ENCODE results near the gene KIF6.

KIF6 gene

DNA sequence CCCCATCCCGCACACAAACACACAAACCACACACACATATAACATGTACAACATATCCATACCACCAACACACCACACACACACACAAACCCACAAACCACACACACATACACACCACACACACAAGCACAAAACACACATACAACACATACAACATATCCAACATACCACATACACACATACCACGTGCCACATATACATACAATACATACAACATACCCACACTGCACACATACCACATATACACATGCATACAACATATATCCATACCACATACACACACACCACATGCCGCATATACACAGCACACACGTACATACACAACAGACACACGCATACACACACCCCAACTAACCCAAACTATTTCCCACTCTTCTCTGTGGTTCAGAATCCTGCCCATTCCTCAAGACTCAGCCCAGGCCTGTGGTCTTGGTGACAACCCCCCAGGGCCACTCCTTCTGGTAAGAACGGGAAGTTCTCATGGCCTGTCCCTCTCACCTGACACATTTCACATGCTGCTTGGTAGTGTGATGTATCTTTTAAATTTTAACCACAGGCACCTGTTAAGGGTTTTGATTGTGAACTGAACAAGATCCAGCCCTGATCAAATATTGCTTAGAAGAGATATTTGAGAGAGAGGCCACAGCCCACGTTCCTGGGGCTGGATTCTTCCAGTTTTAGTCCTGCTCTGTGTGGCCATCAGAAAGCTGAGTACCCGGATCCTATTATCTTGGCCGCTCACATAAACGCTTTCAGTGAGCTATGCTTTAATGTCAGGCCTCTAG, 346.8 kb downstream of the KIF6 start:
- no peaks in the 10 kb centered on the region for H3K36me3 Mint-ChIP-seq (ENCODE audit: low read depth)
- no peak overlapping the region for H3K27ac Mint-ChIP-seq
- peaks cover 8% of the 10 kb centered on the region for H3K27me3 Mint-ChIP-seq (ENCODE audit: low read depth)
- no peak overlapping the region for H3K4me3 Mint-ChIP-seq
- no peaks in the 10 kb centered on the region for H3K9me3 Mint-ChIP-seq
- no peaks in the 10 kb centered on the region for H3K4me1 Mint-ChIP-seq (ENCODE audit: low read depth)

DNA sequence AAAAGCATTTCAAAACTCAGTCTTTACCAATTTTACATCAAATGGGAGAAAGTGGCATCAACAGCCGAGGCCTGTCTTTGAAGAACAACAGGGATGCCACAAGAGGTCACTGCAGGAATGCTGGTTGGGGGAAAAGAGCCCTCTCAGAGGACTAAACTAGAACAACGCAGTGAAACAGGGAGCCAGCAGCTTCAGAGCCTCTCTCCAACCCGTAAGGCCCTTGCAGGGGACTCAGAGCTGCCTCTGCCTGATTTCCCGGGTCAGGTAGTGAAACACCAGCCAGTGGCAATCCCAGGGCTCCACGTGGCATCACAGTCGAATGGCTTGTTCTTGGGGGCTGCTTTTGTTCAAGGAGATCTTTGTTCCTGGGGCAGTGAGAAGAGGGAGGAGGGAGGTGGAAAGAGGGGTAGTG, 347.7 kb downstream of the KIF6 start:
- H3K36me3 Mint-ChIP-seq (ENCODE audit: low read depth): no peaks in the 10 kb centered on the region
- no peak overlapping the region for H3K4me3 Mint-ChIP-seq
- H3K4me1 Mint-ChIP-seq (ENCODE audit: low read depth): no peaks in the 10 kb centered on the region
- H3K9me3 Mint-ChIP-seq: no peaks in the 10 kb centered on the region
- no peak overlapping the region for H3K27ac Mint-ChIP-seq
- H3K27me3 Mint-ChIP-seq (ENCODE audit: low read depth): peaks cover 5% of the 10 kb centered on the region

DNA sequence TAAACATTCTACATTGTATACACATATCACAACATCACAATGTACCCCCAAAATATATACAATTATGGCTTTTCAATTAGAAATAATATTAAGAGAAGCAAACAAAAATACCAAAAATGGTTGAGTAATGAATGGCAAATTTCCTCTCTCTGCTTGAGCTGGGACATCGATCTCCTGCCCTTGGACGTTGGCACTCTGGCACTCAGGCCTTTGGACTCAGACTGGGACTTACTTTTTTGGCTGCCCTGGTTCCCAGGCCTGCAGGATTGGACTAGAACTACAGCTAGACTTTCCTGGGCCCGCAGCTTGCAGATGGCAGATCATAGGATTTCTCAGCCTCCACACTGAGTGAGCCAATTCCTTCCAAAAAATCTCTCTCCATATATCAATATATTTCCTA, 349.8 kb downstream of the KIF6 start:
- H3K4me3 Mint-ChIP-seq: no peak overlapping the region
- no peak overlapping the region for H3K27ac Mint-ChIP-seq
- H3K9me3 Mint-ChIP-seq: no peaks in the 10 kb centered on the region
- H3K36me3 Mint-ChIP-seq (ENCODE audit: low read depth): no peaks in the 10 kb centered on the region
- no peaks in the 10 kb centered on the region for H3K4me1 Mint-ChIP-seq (ENCODE audit: low read depth)
- peaks cover 5% of the 10 kb centered on the region for H3K27me3 Mint-ChIP-seq (ENCODE audit: low read depth)

DNA sequence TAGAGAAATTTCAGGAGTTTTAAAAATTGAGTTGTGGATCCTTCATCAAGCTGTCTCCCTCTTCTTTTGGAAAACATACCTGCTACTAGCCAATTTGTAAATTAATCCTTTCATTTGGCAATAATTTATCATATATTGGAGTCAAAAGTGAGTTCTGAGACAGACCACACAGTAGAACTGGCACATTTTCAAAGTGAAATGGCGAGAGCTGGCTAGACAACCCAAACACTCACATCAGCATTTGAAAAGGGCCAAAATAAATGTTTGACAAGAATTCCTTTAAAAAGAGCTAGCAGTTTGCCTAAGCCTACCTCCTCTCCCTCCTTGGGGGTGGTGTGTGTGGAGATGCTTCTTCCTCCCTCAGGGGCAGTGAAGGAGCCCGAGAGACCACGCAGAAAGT, 354.8 kb downstream of the KIF6 start:
- Mint-ChIP-seq H3K27me3 (ENCODE audit: low read depth) (peaks cover 5% of the 10 kb centered on the region), H3K9me3 (no peaks in the 10 kb centered on the region), H3K4me1 (ENCODE audit: low read depth) (no peaks in the 10 kb centered on the region), H3K36me3 (ENCODE audit: low read depth) (no peaks in the 10 kb centered on the region), H3K4me3 (no peak overlapping the region), H3K27ac (no peak overlapping the region)

DNA sequence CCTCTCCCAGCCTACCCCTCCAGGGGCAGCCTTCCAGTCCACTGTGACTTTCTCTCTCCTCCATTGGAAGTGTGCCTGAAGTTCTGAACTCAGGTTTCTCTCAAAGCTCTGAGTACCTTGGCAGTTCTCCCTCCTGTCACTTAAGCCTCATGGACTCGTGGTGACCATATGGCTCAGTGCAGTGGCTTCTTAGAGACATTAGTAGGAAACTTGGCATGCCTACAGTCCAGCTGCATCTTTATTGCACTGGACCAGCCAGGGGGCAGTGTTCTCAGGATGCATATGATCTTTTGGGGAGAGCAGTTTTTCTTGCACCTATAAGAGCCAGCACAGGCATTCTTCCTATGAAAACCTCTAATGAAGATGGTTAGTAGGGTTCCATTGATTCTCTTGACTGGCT, 355.2 kb downstream of the KIF6 start:
- Mint-ChIP-seq H3K36me3 (ENCODE audit: low read depth) (no peaks in the 10 kb centered on the region), H3K27me3 (ENCODE audit: low read depth) (peaks cover 3% of the 10 kb centered on the region), H3K4me1 (ENCODE audit: low read depth) (no peaks in the 10 kb centered on the region), H3K27ac (no peak overlapping the region), H3K9me3 (no peaks in the 10 kb centered on the region), H3K4me3 (no peak overlapping the region)

DNA sequence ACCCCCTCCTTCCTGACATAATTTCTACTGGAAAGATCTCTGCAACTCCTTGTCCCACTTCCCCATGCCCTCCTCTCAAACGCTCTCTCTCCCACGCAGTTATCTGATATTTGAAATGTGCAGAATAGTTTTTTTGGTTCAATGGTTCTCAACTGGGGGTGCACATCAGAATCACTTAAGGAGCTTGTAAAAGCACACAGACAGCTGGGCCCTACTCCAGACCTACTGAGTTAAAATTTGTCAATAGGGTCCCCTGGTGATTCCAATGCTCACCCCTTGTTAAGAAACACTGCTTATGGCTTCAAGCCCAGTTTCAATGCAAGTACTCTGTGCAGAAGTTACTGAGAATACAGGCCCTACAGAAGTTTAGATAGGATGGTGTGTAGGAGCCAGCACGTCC, 357.5 kb downstream of the KIF6 start:
- Mint-ChIP-seq H3K36me3 (ENCODE audit: low read depth) (no peaks in the 10 kb centered on the region), H3K27ac (no peak overlapping the region), H3K4me3 (no peak overlapping the region), H3K9me3 (no peaks in the 10 kb centered on the region), H3K4me1 (ENCODE audit: low read depth) (no peaks in the 10 kb centered on the region), H3K27me3 (ENCODE audit: low read depth) (no peaks in the 10 kb centered on the region)

DNA sequence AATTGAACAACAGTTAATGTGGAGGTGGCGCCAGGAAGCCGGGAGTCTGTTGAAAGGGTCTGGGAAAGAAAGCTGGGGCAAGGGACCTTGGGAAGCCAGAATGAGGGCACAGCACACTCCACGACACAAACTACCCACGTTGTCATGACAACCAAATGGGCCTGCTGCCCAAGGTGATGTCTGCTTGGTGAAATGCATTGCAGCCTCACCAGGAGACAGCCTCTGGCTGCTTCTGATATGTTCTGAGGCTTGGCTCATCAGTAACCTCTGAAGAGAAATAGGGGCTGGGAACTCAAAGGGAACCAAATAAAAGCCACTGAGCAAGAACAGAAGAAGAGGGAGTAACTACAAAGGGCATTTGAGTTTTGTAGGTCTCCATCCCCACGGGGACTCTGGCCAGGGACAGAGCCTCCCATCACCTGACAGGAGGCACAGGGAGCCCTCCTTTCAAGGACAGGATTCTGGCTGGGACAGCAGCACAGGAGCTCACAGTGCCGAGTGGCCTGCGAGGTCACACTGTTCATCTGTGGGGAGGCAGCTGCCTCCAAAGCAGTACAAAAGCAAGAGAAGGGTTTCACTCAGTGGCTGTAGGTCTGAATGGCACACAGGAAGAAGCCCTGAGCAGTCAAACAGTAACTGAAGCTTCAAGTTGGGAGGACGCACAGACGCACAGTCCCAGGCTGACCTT, 358.1 kb downstream of the KIF6 start:
- Mint-ChIP-seq H3K9me3 (no peaks in the 10 kb centered on the region), H3K27me3 (ENCODE audit: low read depth) (no peaks in the 10 kb centered on the region), H3K4me1 (ENCODE audit: low read depth) (peaks cover 1% of the 10 kb centered on the region), H3K4me3 (no peak overlapping the region), H3K36me3 (ENCODE audit: low read depth) (no peaks in the 10 kb centered on the region), H3K27ac (no peak overlapping the region)

DNA sequence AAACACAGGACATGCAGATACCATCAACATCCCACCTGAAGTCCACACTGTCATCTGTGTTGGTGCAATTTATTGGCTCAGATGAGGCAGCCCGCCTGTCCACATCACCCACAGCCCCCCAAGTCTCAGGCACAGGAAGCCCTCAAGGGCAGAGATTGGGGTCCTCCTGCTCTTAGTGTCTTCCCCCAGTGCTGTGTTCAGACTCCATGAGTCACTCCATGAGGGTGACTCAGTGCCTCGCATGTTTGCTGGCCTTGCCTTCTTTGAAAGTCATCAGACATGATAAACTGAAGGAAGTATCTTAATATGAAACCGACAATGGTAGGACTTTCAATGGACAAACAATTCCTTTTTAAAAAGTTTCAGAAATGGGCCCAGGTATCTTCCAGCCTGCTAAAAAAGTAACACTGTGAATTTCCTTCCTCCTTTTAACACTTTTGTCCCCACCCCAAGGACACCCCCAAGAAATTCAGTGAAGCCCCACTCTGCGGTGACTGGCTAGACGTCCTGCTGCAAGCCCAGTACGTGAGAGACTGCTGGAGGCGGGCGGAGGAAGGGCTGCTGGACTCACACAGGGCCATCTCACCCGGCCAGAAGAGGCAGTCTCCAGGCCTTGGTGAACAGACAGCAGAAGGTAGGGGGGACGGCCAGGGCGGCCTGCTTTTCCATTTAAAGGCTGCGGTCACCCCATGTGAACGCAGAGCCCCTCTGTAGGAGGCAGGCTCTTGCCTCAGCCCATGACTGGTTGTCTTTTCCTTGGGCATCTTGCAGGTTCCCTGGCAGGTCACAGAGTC, 359.7 kb downstream of the KIF6 start:
- no peak overlapping the region for H3K4me3 Mint-ChIP-seq
- H3K9me3 Mint-ChIP-seq: no peaks in the 10 kb centered on the region
- H3K27me3 Mint-ChIP-seq (ENCODE audit: low read depth): no peaks in the 10 kb centered on the region
- H3K36me3 Mint-ChIP-seq (ENCODE audit: low read depth): no peaks in the 10 kb centered on the region
- peaks cover 5% of the 10 kb centered on the region for H3K4me1 Mint-ChIP-seq (ENCODE audit: low read depth)
- no peak overlapping the region for H3K27ac Mint-ChIP-seq

DNA sequence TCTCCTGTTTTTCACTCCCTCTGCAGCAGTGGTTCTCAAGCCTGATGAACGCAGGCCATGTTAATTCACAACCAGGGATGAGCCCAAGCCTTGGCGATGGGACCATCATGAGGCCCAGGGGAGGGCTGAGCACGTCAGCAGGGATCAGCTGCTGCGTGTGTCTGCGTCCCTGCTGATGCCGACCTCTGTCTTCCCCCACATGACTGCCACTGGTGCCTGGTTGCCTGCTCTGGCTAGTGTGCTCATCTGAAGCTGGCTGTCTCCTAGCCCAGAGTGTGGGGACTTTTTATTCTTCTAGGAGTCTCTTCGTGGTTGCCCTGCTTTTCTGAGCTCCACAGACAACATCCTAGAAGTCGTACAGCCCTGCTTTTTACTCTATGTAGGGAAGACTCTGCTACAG, 361.9 kb downstream of the KIF6 start:
- Mint-ChIP-seq H3K4me3 (no peak overlapping the region), H3K27ac (no peak overlapping the region), H3K27me3 (ENCODE audit: low read depth) (no peaks in the 10 kb centered on the region), H3K36me3 (ENCODE audit: low read depth) (no peaks in the 10 kb centered on the region), H3K9me3 (no peaks in the 10 kb centered on the region), H3K4me1 (ENCODE audit: low read depth) (peaks cover 5% of the 10 kb centered on the region)

DNA sequence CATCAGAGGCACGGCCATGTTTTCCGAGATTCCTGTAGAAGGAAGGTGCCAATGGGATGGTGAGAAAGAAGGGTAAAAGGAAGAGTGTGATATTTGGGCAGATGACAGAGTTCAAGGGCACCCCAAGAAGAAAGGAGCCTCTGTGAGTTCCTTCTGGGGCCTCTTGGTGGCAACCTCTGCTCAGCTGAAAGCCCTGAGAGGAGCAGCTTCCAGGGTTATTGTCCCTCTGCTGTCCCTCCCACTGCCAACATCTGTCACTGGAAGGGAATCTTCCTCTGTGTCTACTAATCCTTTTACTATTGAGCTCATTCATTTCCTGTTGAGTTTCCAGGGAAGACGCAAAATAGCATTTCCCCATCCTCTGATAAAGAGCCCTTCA, 362.7 kb downstream of the KIF6 start:
- Mint-ChIP-seq H3K36me3 (ENCODE audit: low read depth) (no peaks in the 10 kb centered on the region), H3K4me3 (no peak overlapping the region), H3K27ac (no peak overlapping the region), H3K9me3 (no peaks in the 10 kb centered on the region), H3K4me1 (ENCODE audit: low read depth) (peaks cover 5% of the 10 kb centered on the region), H3K27me3 (ENCODE audit: low read depth) (no peaks in the 10 kb centered on the region)

DNA sequence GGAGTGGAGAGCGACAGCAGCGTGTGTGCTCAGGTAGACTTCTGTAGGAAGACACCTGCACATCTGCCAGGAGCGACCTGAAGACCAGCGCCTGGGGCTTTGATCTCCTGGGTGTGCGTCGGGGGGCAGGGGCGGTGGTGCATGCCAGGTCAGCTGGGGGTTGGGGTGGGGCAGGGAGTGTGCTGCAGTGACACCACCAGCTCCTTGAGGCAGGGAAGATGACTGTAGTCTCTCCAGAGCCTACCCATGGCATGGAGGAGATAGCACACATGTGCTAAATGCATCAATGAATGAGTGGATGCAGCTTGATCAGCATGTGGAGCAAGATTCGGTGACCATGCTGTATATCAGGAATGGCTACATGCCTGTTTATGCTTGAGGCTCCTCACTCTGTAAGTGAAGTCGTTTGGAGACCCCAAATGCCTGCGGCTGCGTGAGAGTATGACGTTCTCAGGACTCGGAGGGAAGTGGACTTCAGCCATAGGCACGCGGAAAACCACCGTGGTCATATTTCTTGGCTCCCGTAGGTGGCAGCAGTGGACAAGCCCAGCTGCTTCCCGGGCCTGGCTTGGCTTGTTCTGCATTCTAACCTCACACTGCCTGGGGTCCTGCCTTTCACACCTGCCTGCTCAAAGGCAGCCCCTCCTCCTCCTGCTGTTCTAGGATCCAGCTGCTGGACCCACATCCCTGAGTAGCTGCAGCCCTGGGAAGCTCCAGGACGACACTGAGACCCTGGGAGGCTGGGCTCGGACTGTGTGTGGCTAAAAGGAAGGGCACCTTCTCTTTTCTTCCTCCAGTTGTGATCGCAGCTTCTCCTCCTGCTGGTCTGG, 363.3 kb downstream of the KIF6 start:
- H3K27ac Mint-ChIP-seq: no peak overlapping the region
- no peak overlapping the region for H3K4me3 Mint-ChIP-seq
- H3K36me3 Mint-ChIP-seq (ENCODE audit: low read depth): no peaks in the 10 kb centered on the region
- no peaks in the 10 kb centered on the region for H3K27me3 Mint-ChIP-seq (ENCODE audit: low read depth)
- peaks cover 5% of the 10 kb centered on the region for H3K4me1 Mint-ChIP-seq (ENCODE audit: low read depth)
- H3K9me3 Mint-ChIP-seq: no peaks in the 10 kb centered on the region

DNA sequence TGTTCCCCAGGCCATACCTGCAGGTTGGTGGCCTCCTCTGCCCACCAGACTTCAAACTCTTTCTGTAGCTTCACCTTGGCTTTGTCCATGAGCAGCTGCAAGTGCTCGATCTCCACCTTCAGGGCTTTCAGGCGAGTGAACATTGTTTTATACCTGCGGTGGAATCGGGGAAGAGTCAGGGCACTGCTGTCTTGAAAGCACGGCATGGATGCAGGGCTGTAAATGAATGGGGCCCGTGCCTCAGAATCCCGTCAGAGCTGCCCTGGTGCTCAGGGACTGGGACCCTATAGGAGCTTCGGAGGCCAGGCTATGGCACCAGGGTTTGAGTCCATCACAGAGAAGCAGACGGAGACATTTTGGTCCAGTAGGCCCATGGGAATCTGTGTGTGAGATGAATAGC, 364.8 kb downstream of the KIF6 start:
- H3K9me3 Mint-ChIP-seq: no peaks in the 10 kb centered on the region
- H3K4me1 Mint-ChIP-seq (ENCODE audit: low read depth): peaks cover 5% of the 10 kb centered on the region
- H3K27me3 Mint-ChIP-seq (ENCODE audit: low read depth): no peaks in the 10 kb centered on the region
- H3K4me3 Mint-ChIP-seq: no peak overlapping the region
- no peak overlapping the region for H3K27ac Mint-ChIP-seq
- no peaks in the 10 kb centered on the region for H3K36me3 Mint-ChIP-seq (ENCODE audit: low read depth)

DNA sequence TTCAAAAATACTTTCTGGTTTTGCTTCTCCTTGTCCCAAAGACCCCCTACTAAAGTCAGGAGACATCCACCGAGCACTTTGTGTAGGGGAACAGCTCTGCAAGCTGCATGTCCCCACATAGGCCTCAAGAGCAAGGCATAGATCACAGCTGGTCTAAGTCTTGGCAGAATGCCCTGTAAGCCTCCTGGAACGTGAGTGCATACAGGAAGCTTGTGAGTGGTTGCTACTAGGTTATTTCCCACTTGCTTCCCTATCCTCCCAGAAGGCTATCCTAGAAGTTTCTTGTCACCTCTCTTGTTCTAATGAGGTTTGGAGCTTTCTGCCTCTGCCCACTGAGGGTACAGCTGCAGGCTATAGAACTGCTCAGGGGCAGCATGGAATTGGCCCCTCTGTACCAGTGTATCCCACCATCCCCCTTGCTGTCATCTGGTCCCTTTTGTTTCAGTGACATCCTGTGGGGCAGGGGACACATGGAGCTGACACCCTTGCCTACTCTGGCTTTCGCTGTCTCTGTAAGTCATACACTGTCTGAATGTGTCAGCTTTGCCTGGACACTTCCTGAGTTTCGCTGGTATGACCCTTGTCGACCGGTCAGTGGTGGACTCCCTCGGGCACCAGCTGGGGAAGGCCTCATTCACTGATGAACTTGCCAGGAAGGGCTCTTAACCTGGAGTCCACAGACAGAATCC, 367.1 kb downstream of the KIF6 start:
- Mint-ChIP-seq H3K36me3 (ENCODE audit: low read depth) (no peaks in the 10 kb centered on the region), H3K4me1 (ENCODE audit: low read depth) (peaks cover 5% of the 10 kb centered on the region), H3K4me3 (no peak overlapping the region), H3K9me3 (no peaks in the 10 kb centered on the region), H3K27ac (no peak overlapping the region), H3K27me3 (ENCODE audit: low read depth) (no peaks in the 10 kb centered on the region)
